HG03442 (cell line): ENCODE data around the gene CDH4.

Source experiments
- ATAC-seq: cut with Tn5 transposase; IDR thresholded peaks from one replicate; pipeline ENCODE4 v1.9.1; 2021; ENCODE audit warnings: mild to moderate bottlenecking, moderate library complexity; ENCODE audit not compliant: unreplicated experiment

CDH4 gene

DNA sequence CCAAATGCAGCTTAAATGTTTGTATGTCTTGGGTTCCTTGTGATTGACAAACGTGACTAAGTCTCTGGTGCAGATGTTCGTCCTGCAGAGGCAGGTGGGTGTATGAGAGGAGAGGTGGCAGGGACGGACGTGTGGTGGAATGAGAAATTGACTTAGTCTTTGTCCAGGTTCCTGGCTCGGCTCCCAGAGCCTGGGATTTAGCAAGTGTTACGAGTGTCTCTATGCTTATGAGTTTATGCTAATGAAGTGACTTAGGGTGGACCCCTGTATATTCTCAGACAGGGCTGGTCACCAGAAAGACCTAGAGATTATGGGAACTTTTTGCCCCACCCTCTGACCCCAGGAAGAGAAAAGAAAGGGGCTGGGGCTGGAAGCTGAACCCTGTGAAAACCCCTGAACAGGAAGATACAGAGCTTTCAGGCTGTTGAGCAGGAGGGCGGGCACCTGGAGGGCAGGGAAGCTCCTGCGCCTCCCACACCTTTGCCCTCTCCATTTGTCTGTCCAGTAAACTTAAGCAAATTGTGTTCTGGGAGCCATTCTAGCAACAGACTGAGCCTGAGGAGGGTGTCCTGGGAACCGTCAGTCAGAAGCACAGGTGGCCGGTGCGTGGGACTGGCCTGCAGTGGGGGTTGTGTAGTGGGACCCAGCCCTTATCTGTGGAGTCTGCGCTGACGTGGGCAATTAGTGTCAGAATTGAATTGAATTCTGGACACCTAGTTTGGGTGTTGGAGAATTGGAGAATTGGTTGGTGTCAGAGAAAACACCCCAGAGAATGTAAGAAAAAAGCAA is 362.1 kb downstream of the CDH4 start:
- ATAC-seq = no peak

DNA sequence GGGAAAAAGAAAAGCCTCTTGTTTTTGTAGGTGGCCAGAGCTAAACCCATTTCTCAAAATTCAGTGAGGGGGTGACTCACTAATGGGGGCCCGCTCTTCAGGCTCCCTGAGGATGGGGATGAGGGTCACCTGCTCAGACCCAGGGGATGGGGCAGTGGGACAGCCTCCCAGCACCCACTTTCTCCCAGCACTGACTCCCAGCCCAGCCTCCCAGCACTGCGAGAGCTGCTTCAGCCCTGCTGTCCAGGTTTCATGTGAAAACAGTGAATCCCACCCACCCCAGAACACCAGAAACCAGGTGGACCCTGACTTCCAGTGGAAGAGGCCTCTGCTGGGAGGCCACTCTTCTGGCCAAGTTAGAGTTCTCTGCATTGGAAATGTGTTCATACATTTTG is 362.6 kb downstream of the CDH4 start:
- no peak for ATAC-seq

DNA sequence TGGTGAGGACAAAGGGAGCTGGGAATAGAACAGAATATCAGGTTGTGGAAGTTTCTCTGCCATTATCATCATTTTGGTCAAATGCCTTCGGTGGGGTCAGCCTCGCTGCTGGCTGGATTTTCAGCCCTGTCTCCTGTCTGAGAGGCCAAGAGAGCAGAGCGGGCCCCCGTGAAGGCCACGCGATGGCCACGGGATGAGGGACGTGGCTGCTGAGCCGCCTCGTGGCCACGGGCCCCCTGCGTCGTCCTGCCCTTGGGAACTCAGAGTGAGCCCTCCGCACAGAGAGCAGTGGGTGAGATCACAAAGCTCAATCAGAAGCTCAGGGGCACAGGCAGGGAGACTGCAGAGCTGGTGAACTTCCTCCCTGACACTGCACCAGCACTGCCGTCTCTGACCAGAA is 363.7 kb downstream of the CDH4 start:
- ATAC-seq = no peak

DNA sequence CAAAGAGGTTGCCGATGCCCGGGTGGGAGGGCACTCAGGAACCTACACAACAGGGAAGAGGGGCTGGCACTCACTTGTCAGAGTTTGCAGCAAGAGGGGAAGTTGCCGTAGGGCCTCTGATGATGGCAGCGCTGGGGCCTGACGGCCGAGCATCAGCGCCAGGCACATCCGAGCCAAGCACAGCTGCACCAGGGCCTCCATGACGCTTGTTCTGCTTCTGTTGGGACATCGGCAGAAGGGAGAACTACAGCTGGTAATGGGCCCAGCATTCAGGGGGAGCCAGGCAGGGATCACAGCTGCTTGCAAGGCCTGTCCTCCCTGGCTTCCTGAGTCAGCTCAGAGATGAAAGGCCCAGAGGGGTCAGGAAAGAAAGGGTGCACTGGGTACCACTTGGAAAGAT is 367.7 kb downstream of the CDH4 start:
- ATAC-seq = no peak

DNA sequence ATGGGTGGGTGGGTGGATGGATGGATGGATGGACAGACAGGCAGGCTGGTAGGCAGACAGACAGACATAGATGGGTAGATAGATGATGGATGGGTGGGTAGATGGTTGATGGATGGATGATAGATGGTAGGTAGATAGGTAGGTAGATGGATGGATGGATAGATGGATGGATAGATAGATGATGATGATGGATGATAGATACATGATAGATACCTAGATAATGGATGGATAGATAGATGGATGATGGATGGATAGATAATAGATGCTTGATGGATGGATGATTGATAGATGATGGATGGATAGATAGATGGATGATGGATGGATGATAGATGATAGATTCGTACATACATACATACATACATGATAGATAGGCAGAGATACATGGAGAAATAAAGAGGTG is 368.1 kb downstream of the CDH4 start:
- no peak for ATAC-seq

DNA sequence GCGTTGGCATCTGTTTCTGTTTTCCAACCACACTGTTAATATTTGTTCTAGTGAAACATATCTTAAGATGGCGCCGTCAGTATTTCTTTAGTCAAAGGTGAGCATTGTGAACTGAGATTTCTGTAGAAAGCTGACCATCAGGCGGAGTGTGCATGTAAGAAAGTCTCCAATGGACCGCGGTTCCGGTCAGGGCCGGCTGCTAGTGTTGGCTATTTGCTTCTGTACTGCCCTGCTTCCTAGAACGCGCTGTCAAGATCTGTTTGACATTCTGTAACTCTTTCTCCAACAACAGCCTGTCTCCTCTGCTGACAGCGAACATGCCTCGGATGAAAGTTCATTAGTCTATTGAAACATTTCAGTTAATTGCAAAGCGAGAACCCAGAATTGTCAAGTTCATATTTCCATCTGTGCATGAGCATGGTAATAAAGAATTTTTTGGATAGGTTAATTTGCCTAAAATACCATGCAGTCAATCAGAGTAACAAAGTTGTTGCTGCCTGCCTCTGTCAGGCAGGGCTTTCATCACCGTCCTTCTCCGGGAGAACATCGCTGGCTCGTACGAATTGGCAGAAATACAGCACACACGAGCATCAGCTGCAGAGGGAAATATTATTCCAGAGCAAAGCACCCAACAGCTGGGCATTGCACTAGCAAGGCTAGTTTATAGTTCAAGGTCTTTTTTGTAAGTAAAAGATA is 369.1 kb downstream of the CDH4 start:
- ATAC-seq = no peak

DNA sequence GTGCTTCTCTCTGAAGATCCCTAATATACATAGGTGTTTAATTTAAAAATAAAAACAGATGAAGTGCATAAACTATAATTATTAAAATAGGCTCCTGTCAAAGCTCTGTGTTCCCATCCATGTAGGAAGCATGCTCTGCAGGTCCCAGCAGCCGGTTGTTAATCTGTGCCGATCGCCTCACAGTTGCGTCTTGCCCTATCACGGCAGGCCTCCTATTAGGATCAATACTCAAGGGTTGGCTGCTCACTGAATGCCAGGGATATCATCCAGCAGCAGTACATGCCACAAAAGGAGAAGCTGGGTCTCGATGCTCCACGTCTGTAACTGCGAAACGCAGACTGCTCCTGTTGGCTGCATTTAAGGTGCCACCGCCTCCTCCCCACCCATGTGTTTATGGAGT is 369.8 kb downstream of the CDH4 start:
- no peak for ATAC-seq

DNA sequence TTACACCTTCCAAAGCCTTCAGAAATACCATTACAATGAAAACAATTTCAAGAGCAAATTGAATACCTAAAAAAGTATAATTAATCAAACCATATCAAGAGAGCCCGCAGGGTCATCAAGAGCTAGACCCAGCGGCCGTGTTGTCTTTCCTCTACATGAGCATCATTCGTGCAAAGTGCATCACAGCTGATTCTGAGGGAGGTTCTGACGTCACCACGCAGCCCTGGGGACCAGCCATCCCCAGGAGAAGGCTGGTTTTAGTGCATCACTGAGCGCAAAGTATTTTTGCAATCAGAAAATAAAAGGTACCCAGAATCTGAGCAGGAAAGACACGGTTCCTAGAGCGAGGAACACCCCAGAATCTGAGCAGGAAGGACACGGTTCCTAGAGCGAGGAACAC is 371.4 kb downstream of the CDH4 start:
- no peak for ATAC-seq

DNA sequence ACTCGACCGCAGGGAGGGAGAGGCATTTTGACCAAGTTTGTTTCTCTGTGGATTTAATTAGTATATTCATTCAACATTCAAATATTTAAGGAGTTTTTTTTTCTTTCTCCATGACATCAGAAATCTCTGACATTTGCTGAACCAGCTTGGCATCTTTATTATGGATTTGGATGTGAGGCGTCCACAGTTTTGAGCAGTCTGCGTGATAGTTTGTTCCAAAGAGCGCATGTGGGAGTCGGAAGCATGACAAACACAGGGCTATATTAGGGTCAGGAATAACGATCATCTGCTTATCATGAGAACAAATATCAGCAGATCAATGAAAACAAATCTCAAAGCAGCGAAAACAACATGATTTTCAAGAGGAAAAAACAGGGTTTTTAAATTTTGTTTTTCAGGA is 373.2 kb downstream of the CDH4 start:
- ATAC-seq = no peak

DNA sequence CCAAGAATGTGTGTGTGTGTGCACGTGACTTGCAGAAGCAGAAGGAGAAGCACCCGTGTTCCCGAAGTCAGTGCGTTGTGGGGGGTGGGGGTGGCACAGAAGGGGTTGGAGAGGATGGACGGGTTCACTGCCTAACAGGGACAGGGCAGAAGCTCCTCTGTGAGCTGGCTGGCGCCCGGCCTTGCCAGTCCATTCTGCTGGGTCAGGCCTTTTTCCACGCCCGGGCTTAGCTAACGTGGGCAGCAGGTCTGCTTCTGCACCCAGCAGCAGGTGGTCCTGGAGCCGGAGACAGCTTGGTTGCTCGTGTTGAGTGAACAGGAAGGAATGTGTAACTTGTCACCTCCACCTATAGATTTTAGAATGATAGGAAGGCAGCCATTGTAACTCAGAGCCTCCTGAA is 374.4 kb downstream of the CDH4 start:
- ATAC-seq = no peak

DNA sequence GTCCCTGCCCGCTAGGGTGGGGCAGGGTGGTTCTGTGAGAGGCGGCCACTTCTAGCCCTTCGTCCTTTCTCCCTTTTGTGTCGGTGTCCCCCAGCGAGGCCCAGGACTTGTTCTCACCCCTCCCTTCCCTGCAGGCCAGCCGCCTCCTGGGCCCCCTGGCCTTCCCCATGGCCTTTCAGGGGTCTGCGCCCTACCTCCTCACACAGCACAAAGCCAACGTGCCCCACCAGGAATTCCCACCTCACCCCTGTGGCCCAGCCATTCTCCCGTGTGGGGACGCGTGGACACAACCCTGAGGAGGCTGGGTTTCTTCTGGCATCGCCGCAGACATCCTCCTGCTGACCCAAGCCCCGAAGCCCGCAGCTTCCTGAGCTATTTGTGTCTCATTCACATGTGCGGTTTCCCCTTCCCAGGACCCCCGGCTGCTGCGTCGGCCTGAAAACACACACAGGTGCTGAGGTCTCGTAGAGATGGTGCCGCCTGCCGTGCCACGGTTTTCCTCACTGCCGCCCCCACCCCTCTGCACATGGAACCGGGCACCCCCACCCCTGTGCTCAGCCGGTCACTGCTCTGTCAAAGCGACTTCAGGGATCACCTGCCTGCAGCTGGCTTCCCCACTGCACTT is 375.8 kb downstream of the CDH4 start:
- no peak for ATAC-seq

DNA sequence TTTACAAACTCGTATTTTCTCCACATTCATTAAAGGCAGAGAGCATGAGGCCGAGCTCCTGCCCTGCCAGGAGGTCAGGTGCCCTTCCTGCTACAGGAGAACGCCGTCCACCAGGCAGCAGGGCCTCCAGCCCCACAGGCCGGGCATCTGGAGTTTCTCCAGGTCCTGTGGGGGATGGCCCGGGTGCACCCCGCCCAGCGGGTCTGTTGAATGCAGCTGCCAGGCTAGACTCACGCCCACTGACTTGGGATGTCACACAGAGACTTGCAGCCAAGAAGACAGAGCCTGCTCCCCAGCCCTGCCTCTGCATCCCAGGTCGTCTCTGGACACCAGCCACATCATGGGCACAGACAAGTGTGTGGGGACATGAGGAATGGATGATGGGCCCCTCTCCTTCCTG is 376.4 kb downstream of the CDH4 start:
- no peak for ATAC-seq

DNA sequence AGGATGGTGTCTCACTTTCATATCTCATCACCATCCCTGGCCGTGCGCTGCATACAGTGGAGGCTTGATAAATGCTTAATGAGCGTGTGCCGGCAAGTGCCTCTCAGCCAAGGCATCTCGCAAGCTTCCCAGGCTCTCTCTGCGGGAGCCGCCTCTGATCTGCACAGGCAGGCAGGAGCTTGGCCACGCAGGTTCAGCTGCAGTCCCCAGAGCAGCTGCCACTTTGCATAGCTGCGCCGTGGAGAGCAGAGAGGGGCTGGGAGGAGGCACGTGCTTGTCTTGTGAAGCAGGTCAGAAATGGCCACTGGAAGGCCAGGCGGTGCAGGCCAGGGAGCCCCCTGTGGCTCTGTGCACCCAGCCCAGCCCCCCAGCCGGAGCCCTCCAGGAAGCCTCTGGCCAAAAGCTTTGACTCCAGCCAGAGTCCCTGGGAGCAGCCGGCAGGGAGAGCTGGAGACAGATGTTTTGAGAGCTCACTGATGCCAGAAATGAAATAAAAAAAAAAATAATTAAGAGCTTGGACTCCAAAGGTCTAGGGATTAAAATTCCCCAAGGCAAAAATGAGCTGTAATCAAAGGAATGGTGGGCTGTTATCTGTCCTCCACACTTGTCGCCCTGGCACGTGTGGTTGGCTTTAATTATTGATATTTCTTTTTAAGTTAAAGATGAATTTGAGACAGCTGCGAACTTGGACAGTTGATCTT is 377.0 kb downstream of the CDH4 start:
- ATAC-seq = no peak

DNA sequence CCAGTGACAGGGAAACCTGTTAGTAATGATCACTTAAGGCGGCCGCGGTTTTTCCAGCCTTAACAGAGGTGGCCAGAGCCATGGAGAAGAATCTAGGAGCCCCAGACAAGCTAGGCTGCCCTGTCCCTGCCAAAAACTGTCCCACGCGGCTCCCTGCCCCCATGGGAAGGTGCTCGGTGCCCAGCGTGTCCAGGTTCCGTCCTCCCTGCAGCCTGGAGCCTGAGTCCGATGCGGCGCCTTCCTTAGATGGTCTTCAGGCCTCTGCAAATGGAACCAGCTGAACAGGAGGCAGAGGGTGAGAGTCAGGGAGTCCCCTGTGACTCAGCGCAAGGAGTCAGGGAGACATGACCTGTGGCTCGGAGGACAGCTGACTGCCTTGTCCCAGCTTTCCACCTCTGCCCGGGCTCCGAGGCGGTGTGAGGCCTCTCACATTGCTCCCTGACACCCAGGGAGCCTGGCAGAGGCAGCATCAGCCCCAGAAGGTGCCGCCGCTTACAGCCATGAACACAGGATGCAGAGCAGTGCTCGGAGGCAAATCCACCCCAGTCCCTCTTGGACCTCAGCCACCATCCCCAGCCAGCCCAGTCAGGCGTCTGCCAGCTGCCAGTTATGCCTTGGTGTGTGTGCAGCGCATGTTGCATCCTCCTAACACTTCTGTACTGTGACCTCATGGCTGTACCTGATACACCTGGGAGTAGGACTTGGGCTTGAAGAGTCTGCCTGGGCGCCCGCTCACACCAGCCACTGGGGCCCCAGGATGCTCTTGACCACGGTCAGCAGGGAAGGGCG is 377.7 kb downstream of the CDH4 start:
- no peak for ATAC-seq

DNA sequence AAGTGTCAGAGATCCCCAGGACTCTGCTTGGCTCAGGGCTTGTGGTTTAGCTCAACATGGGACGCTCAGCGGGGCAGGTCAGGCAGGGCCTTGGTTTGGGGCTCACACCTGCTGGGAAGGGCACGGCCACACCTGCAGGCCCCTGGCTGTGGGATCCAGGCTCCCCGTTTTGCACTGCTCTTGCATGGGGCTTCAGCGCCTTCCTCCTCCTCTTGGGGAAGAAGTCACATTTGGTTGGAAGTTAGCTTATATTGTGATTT is 378.3 kb downstream of the CDH4 start:
- no peak for ATAC-seq

DNA sequence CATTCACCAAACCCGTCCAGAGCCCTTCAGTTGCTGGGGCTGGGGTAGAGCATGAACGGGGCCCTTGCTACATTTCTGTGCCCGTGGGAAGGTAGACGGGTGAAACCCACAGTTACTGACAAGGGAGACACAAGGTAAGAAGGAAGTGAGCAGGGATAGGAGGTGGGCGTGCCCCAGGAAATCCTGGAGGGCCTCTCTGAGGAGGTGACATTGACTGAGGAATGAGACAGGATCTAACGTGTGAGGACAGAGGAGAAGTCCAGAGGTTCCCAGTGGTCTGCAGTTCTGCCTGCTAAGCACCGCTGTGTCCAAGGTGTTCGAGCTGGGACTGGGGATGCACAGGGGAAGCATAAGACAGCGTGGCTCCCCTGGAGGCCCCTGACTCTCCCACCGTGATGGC is 378.8 kb downstream of the CDH4 start:
- no peak for ATAC-seq

DNA sequence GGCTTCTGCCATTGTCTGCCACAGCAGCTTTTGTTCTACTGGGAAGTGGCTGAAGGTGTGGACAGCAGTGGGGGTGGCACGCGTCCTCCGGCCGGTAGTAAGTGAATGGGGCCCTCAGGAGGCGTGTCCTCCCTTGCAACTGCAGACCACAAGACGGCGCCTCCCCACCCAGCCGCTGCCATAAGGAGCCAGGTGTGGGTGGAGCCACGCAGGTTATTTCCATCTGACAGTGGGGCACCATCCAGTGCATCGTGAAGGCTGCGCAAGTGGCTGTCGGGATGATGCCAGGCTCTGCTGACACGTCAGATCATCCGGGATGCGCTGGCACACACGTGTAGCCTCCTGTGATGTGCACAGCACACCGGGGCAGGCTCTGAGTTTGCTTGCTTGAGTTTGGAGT is 379.7 kb downstream of the CDH4 start:
- no peak for ATAC-seq

DNA sequence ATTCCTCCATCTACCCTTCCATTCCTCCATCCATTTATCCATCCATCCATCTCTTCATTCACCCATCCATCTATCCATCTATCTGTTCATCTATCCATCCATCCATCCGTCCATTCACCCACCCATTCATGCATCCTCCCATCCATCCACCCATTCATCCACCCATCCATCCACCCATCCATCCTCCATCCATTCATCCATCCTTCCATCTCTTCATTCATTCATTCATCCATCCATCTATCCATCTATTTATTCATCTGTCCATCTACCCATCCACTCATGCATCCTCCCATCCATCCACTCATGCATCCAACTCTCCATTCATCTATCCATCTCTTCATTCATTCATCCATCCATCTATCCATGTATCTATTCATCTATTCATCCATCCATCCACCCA is 380.9 kb downstream of the CDH4 start:
- ATAC-seq = no peak

DNA sequence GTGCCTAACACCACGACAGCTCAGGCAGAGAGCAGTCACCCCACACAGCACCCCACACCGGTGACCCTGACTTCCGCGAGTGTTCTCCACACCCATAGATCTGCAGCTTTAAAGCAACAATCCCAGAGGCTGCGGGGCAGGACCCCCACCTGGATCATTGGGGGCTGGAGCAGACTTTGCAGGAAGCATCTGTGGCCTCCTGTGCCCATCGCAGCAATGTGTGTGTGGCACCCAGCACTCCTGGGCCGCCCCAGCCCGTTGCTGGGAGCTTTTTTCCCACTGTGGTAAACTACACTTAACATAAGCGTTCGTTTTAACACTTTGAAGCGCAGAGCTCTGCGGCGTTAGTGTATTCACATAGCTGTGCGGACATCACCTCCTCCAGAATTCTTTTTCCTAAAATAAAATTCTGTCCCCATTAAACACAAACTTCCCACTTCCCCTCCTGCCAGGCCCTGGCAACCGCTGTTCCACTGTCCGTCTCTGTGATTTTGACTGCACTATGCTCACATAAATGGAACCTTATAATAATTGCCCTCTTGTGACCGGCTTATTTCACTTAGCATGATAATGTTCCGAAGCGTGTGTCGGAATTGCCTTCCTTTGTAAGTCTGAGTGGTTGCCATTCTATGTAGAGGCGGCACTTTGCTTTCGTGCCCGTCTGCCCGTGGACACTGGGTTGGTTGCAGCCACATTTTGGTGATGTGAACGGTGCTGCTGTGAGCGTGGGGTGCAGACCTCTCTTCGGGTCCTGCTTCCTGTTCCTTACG is 382.5 kb downstream of the CDH4 start:
- ATAC-seq = no peak

DNA sequence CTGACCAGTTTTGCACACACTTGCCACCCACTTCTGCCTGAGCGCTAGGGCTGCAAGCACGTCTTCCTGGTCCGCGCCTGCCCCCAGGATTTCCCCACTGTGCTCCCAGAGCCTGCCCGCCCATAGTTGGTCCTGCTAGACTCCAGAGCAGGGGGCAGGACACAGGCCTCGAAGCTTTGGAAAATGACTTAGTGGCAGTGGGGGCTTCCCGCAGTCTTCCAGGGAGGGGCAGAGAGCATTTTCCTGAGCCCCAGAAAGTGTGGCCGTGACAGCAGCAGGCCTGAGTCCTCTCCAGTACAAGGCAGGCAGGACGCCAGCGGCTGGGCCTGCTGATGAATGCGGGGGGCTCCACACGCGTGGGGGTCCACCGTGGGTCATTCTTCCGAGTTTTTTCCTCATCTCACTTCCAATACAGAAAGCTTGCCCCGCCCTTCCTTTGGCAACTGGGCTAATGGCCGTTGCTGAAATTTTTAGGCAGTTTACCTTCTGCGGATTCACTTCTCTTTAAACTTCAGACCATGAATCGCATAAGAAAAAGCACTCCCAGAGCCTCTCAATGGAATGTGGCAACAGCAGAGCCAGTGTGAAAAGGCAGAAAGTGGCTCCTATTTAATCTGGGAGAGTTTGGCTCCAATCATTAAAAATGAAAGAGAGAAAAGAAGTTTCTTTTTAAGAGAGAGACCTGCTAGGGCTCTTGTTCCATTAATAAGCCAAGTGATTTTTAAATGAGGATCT is 383.8 kb downstream of the CDH4 start:
- no peak for ATAC-seq
